ES-I3 (cell line): Measurements from ENCODE around the gene APLF.
"Not testable (repeated sequence)": the region's sequence is repeated elsewhere in the genome, so short reads cannot be mapped to it uniquely, and the experiment has no call there.

Experiments used
- H3K36me3 ChIP-seq: 2 replicates; pipeline ENCODE4 v1.6.1; 2013; ENCODE audit warnings: mild to moderate bottlenecking, low read length, control low read depth, moderate library complexity; ENCODE audit not compliant: insufficient read depth
- H3K4me1 ChIP-seq: 2 replicates; pipeline ENCODE4 v1.6.1; 2013; ENCODE audit warnings: mild to moderate bottlenecking, control low read depth, low read length; ENCODE audit not compliant: insufficient read depth
- H3K9ac ChIP-seq: 2 replicates; pipeline ENCODE4 v1.6.1; 2013; ENCODE audit warnings: low read depth, mild to moderate bottlenecking, low read length, moderate library complexity
- H3K9me3 ChIP-seq: 2 replicates; pipeline ENCODE4 v1.6.1; 2013; ENCODE audit warnings: mild to moderate bottlenecking, low read length, moderate library complexity; ENCODE audit not compliant: control insufficient read depth, insufficient read depth

APLF gene

GRCh38 chr2:68516051-68516955, 48.9 kb downstream of the APLF start:
- Histone ChIP-seq H3K9me3 (no peaks in the 10 kb centered on the region), H3K9ac (no peak overlapping the region), H3K36me3 (no peaks in the 10 kb centered on the region), H3K4me1 (no peaks in the 10 kb centered on the region)

GRCh38 chr2:68519236-68519635, 51.9 kb downstream of the APLF start:
- Histone ChIP-seq H3K9ac (no peak overlapping the region), H3K4me1 (no peaks in the 10 kb centered on the region), H3K36me3 (no peaks in the 10 kb centered on the region), H3K9me3 (no peaks in the 10 kb centered on the region)

GRCh38 chr2:68521037-68521436, 53.7 kb downstream of the APLF start:
- no peaks in the 10 kb centered on the region for H3K36me3 ChIP-seq
- no peaks in the 10 kb centered on the region for H3K9me3 ChIP-seq
- no peak overlapping the region for H3K9ac ChIP-seq
- H3K4me1 ChIP-seq, result no peaks in the 10 kb centered on the region

GRCh38 chr2:68526943-68527342, 59.6 kb downstream of the APLF start:
- H3K36me3 ChIP-seq, H3K9ac ChIP-seq, H3K4me1 ChIP-seq, H3K9me3 ChIP-seq: not testable (repeated sequence)

DNA sequence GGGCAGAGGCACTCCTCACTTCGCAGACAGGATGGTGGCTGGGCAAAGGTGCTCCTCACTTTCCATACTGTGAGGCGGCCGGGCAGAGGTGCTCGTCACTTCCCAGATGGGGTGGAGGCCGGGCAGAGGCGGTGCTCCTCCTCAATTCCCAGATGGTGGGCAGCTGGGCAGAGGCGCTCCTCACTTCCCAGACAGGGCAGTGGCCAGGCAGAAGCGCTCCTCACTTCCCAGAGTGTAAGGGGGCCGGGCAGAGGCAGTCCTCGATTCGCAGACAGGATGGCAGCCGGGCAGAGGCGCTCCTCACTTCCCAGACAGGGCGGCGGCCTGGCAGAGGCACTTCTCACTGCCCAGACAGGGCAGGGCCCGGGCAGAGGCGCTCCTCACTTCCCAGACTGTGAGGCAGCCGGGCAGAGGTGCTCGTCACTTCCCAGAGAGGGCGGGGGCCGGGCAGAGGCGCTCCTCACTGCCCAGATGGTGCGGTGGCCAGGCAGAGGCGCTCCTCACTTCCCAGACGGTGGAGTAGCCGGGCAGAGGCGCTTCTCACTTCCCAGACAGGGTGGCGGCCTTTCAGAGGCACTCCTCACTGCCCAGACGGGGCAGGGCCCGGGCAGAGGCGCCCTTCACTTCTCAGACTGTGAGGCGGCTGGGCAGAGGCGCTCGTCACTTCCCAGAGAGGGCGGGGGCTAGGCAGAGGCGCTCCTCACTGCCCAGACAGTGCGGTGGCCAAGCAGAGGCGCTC, 60.1 kb downstream of the APLF start:
- H3K4me1 ChIP-seq, H3K9ac ChIP-seq, H3K36me3 ChIP-seq, H3K9me3 ChIP-seq: not testable (repeated sequence)

DNA sequence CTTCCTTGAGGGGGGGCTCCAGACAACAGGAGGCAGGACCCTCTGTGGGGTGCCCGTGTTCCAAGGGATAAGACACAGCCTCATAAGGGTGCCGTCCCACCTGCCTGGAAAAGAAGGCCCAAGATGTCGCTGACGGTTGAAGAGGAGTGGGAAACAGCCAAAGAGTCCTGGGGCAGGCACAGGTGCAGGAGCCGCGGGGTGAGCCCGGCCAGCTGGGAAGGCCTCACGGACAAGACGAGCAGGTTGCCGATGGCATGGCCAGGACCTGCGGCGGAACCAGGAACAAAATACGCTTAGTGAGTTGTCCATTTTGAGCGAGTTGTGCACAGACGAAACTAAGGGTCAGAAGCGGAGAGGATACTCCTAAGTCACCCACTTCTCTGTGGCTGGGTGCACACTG, 61.8 kb downstream of the APLF start:
- not testable (repeated sequence) for H3K9me3 ChIP-seq, H3K36me3 ChIP-seq, H3K9ac ChIP-seq, H3K4me1 ChIP-seq

DNA sequence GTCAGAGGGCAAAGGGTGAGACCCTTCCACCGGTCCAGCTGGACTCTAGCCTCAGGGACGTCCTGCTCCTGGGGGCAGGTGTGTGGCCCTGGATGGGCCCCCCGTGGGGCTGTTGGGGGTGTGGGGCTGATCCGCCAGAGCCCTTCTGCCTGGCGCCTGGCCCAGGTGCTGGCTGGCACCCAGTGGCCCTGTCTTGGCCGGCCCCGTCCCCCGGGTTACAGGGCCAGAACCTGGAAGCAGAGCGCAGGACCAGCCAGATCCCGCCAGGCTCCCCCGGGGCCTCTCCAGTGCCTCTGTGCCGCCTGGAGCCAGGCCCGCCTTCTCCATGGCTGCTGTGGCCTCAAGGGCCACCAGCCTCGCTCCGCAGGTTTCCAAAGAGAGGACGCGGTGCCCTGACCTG, 62.3 kb downstream of the APLF start:
- H3K9me3 ChIP-seq, H3K36me3 ChIP-seq, H3K9ac ChIP-seq, H3K4me1 ChIP-seq: not testable (repeated sequence)

GRCh38 chr2:68536000-68536399, 68.6 kb downstream of the APLF start:
- no peaks in the 10 kb centered on the region for H3K9me3 ChIP-seq
- no peaks in the 10 kb centered on the region for H3K36me3 ChIP-seq
- H3K9ac ChIP-seq, result no peak overlapping the region
- H3K4me1 ChIP-seq, result no peaks in the 10 kb centered on the region

DNA sequence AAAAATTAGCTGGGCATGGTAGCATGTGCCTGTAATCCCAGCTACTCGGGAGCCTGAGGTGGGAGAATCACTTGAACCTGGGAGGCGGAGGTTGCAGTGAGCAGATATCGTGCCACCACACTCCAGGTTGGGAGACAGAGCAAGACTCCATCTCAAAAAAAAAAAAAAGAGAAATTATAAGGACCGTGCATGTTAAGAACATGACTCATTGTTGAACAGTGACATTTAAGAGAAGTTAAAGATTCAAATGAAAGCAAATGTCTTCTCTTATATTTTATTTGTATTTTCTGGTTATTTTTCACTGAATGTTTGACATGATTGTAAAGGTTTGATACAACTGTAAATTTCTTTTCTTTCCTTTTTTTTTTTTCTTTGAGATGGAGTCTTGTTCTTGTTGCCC, 69.6 kb downstream of the APLF start:
- no peak overlapping the region for H3K9ac ChIP-seq
- no peaks in the 10 kb centered on the region for H3K36me3 ChIP-seq
- no peaks in the 10 kb centered on the region for H3K9me3 ChIP-seq
- H3K4me1 ChIP-seq, result no peaks in the 10 kb centered on the region

- no peaks in the 10 kb centered on the region for H3K9me3 ChIP-seq
- no peaks in the 10 kb centered on the region for H3K36me3 ChIP-seq
- no peak overlapping the region for H3K9ac ChIP-seq
- no peaks in the 10 kb centered on the region for H3K4me1 ChIP-seq
Observed at GRCh38 chr2:68537809-68538208, 70.4 kb downstream of the APLF start.

DNA sequence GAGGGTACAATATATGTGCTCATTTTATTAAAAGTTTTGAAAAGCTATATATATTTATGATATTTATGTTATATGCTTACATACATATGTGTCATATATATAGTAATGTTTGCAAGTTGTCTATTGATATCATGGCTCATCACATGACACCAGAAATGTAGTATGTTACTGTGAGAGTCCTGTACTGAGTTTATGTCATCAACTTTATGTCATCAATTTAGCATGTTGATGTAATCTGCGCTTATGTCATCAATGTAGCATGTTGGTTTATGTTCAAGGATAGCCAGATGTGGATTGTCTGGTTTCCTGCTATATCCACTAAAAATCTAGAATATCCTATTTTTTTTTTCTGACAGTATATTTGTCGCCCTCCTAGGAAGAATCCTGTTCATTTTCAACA, 77.4 kb downstream of the APLF start:
- Histone ChIP-seq H3K36me3 (no peaks in the 10 kb centered on the region), H3K9ac (no peak overlapping the region), H3K4me1 (no peaks in the 10 kb centered on the region), H3K9me3 (no peaks in the 10 kb centered on the region)

GRCh38 chr2:68548396-68548795, 81.0 kb downstream of the APLF start:
- no peaks in the 10 kb centered on the region for H3K36me3 ChIP-seq
- no peak overlapping the region for H3K9ac ChIP-seq
- H3K9me3 ChIP-seq, result no peaks in the 10 kb centered on the region
- H3K4me1 ChIP-seq, result no peaks in the 10 kb centered on the region

GRCh38 chr2:68553098-68553497, 85.7 kb downstream of the APLF start:
- H3K36me3 ChIP-seq, result no peaks in the 10 kb centered on the region
- H3K9ac ChIP-seq, result no peak overlapping the region
- no peaks in the 10 kb centered on the region for H3K9me3 ChIP-seq
- no peaks in the 10 kb centered on the region for H3K4me1 ChIP-seq

GRCh38 chr2:68555425-68556206, 88.2 kb downstream of the APLF start:
- not testable (repeated sequence) for H3K4me1 ChIP-seq, H3K36me3 ChIP-seq, H3K9ac ChIP-seq, H3K9me3 ChIP-seq
